GM18508 (cell line): ENCODE data around the gene HSD17B7.
"Not testable (repeated sequence)": the region's sequence is repeated elsewhere in the genome, so short reads cannot be mapped to it uniquely, and the experiment has no call there.

Experiments used
- ATAC-seq: cut with Tn5 transposase; IDR thresholded peaks from one replicate; pipeline ENCODE4 v1.9.1; 2021; ENCODE audit warnings: moderate number of reproducible peaks; ENCODE audit not compliant: insufficient read depth, unreplicated experiment

The HSD17B7 gene

DNA sequence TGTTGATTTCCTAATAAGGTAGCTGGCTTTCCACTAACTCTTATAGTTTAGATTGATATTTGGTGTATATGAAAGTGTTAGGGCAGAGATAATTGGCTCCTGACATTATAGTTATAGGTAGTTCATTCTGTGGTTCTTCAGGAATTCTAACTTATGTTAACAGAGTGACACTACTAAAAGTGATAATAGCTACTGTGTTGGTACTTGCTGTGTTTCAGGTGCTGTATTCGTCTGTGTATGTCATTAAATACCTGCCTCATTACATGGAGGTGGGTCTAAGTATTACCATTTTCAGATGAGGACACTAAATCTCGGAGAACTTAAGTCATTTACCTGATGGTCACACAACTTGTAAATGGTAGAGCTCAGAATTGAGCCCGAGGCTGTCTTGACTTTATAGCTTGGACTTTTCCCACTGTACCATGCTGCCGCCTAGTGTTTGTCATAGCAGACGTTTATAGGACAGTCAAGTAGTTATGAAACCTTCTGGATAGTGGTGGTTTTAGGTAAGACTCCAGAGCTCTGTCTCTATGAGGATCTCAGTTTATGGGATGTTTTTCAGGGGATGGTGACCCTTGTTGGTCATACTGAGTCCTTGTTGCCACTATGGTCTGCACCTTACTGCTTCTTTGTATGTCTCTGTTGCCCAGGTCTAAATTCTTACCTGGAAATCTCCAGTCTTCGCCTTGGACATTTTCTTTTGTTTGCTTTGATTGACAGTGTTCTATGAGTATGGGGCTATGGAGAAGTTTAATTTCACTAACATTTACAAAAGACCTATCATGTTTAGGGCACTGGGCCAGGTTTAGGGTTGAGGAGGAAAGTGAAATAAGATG is 9.7 kb downstream of the HSD17B7 start:
- ATAC-seq: not testable (repeated sequence)

DNA sequence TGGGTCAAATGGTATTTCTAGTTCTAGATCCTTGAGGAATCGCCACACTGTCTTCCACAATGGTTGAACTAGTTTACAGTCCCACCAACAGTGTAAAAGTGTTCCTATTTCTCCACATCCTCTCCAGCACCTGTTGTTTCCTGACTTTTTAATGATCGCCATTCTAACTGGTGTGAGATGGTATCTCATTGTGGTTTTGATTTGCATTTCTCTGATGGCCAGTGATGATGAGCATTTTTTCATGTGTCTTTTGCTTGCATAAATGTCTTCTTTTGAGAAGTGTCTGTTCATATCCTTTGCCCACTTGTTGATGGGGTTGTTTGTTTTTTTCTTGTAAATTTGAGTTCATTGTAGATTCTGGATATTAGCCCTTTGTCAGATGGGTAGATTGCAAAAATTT is 17.0 kb downstream of the HSD17B7 start:
- ATAC-seq: not testable (repeated sequence)

- ATAC-seq: not testable (repeated sequence)
Observed at GRCh38 chr1:162812357-162812756, 21.9 kb downstream of the HSD17B7 start.

DNA sequence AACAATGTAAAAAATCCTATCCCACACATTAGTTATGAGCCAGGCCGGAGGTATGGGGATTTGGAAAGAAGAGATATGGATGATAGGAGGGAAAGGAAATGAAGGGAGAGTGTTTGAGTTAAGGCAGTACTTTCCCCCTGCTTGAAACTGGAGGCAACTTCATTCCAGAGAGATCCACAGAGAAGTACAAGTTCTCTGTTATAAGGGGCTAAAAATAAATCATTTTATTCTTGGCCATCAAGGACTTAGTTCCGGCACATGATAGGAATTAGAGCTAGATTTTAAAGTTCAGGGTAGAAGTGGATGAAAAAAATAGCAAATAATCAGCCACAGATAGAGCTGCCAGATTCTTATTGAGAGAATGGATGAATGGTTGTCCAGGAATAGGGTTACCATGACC is 27.6 kb downstream of the HSD17B7 start:
- not testable (repeated sequence) for ATAC-seq

- not testable (repeated sequence) for ATAC-seq
Observed at GRCh38 chr1:162818666-162819065, 28.2 kb downstream of the HSD17B7 start.

DNA sequence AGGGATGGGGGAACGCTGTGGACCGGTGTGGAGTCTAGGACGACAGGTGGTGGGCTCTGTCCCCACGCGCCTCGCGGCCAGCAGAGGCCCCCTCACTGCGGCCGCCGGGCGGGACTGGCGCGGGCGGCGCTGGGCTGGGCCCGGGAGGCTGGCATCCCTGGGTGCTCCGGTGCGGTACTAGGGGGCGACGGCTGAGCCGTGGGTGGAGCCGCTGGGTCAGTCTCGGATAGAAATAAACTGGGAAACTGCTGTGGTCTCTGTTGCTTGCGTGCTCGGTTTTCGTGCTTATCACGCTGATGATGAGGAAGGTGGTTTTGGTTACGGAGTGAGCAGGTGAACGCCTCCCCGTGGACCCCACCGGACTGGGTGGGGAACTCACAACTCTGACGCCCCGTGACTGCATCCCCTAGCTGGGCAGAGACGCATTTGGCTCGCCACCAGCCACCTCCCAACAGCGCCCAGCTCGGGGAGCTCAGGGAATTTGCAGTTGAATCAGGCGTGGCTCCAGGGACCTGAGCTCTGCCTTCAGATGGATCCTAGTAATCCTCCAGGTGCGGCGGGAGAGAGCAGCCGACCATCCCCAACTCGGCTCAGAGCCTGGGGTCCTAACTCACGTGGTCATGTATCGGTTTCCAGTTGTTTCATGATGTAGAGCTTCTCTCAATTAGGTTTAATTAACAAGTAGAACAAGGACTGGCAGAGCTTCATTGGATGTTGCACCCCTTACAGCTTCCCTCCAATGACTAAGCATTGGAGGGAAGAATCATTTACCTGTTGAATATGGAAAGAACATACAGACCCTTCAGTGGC is 32.1 kb downstream of the HSD17B7 start:
- ATAC-seq: no peak

GRCh38 chr1:162823231-162823630 is 32.7 kb downstream of the HSD17B7 start:
- no peak for ATAC-seq

DNA sequence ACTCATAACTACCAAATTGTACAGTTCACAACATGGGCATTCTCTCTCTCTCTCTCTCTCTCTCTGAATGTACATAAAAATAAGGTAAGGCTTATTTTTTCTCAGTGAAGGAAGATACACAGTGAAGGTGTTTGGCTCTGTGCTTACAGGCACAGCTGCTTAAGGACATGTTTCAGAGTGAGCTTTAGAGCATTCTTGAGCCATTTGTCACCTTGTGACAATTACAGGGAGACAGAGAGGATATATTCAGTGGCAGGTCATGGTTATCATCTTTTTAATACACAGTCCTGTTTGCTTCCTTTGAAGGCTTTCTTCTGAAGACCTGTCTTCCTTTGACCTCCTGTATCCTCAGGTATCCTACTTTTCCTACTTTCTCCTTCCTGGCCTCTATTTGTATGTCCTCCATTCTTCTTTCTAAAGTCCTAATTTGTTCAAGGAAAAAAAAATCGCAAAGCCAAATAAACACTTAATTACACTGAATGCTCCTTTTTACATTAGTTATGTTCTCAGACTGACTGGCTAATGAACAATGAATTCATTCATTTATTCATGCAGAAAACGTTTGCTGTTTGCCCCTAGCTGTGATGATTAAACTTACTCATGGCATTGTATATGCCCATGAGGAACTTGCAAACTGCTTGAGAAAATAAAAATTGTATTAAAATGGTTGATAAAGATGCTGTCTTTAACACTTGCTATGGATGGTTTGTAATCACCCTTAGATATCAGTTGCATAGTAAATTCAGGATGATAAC is 33.4 kb downstream of the HSD17B7 start:
- ATAC-seq: no peak

DNA sequence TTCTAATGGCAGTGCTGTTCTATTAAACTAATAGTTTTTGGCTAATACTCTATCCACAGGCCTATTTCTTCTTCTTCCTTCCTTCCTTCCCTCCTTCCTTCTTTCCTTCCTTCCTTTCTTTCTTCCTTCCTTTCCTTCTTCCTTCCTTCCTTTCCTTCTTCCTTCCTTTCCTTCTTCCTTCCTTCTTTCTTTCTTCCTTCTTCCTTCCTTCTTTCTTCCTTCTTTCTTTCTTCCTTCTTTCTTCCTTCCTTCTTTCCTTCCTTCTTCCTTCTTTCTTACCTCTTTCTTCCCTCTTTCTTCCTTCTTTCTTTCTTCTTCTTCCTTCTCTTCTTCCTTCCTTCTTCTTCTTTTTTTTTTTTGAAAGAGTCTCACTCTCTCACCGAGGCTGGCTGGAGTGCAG is 38.8 kb downstream of the HSD17B7 start:
- ATAC-seq: no peak

- ATAC-seq: no peak
Observed at GRCh38 chr1:162832470-162832869, 42.0 kb downstream of the HSD17B7 start.

- peak; percentile 72 for ATAC-seq
Observed at GRCh38 chr1:162835157-162835899, 44.8 kb downstream of the HSD17B7 start.

DNA sequence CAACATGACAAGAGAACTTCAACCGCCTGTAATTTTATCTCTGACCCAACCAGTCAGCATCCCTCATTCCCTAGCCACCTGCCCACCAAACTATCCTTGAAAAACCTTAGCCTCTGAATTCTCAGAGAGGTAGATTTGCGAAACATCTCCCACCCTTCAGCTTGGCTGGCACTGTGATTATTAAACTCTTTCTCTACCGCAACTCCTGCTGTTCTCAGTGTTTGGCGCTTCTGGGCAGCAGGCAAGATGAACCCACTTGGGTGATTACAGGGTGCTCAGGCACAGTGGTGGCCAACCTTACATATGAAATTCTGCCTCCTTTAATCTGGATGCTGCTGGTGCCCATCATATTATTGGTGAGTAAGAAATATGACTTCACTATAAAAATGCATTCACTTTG is 48.4 kb downstream of the HSD17B7 start:
- ATAC-seq: no peak

- ATAC-seq: no peak
Observed at GRCh38 chr1:162840250-162840839, 49.8 kb downstream of the HSD17B7 start.

- no peak for ATAC-seq
Observed at GRCh38 chr1:162844153-162844552, 53.7 kb downstream of the HSD17B7 start.

GRCh38 chr1:162846256-162847212 is 56.0 kb downstream of the HSD17B7 start:
- ATAC-seq: no peak

- ATAC-seq: no peak
Observed at GRCh38 chr1:162847839-162848453, 57.4 kb downstream of the HSD17B7 start.

DNA sequence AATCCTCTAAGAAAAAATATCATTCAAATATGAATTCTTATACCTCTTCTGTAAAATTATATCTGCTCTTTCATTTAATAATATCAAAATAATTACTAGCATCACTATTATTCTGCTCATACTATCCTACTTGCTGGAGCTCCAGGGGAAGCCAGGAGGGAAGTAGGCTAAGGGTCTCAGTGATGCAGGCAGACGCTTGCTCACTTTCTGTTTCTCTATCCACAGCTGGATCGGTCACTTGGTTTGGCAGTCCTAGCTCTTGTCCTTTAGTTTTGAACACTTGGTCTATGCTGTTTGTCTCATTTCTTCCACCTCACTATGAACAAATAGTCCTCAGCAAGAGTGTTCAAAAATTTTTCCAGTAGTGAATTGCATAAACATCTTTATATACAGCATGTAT is 59.2 kb downstream of the HSD17B7 start:
- no peak for ATAC-seq

GRCh38 chr1:162851341-162851740 is 60.8 kb downstream of the HSD17B7 start:
- ATAC-seq: no peak
